ENCODE data around the gene TSNAX. TPM values are rescaled to one million over a fixed set of nuclear protein-coding genes. Genes with fewer than 3 reads are reported as not detected.

The TSNAX gene
- total and polyA plus RNA-seq, 5 donors: 16.6 to 39.9 (median 33.6) TPM

- ATAC-seq: peak; percentile 40 to 72
- intact Hi-C loops (cut with DNase I): loop anchor here in 2 of 4 donors (5.0 kb wide), 2 partner anchors 241 to 251 kb away; no protein-coding TSS in a partner anchor
- Histone ChIP-seq H3K27me3 (ENCODE audit: control insufficient read depth, insufficient read depth) (no peaks in the 10 kb centered on the region), H3K9me3 (ENCODE audit: control insufficient read depth, low read length) (no peaks in the 10 kb centered on the region), H3K4me1 (ENCODE audit: control insufficient read depth, insufficient read depth, low read length) (peaks cover 2% of the 10 kb centered on the region), H3K4me3 (ENCODE audit: low read length) (peak overlapping the region; percentile 83), H3K27ac (ENCODE audit: low read length) (no peak overlapping the region)
- 32% methylated on average over 8 of the region's 8 CpGs for WGBS
- peak in 2 of 3 donors; percentile 17 to 42 for DNase-seq
Observed at GRCh38 chr1:231603598-231604275, 75.3 kb downstream of the TSNAX start.

GRCh38 chr1:231604276-231604621, 75.8 kb downstream of the TSNAX start:
- intact Hi-C loops (cut with DNase I): loop anchor here in 2 of 4 donors (5.0 kb wide), 2 partner anchors 242 to 252 kb away; no protein-coding TSS in a partner anchor
- Histone ChIP-seq H3K4me1 (ENCODE audit: control insufficient read depth, insufficient read depth, low read length) (peaks cover 2% of the 10 kb centered on the region), H3K9me3 (ENCODE audit: control insufficient read depth, low read length) (no peaks in the 10 kb centered on the region), H3K27ac (ENCODE audit: low read length) (no peak overlapping the region), H3K4me3 (ENCODE audit: low read length) (no peak overlapping the region), H3K27me3 (ENCODE audit: control insufficient read depth, insufficient read depth) (no peaks in the 10 kb centered on the region)
- 63% methylated on average over 2 of the region's 2 CpGs for WGBS
- DNase-seq (no peak), ATAC-seq (no peak)

GRCh38 chr1:231605149-231606100, 77.0 kb downstream of the TSNAX start:
- Histone ChIP-seq H3K27ac (ENCODE audit: low read length) (no peak overlapping the region), H3K4me3 (ENCODE audit: low read length) (no peak overlapping the region), H3K4me1 (ENCODE audit: control insufficient read depth, insufficient read depth, low read length) (peaks cover 2% of the 10 kb centered on the region), H3K9me3 (ENCODE audit: control insufficient read depth, low read length) (no peaks in the 10 kb centered on the region), H3K27me3 (ENCODE audit: control insufficient read depth, insufficient read depth) (no peaks in the 10 kb centered on the region)
- intact Hi-C loops (cut with DNase I): loop anchor here in 1 of 4 donors (5.0 kb wide), 1 partner anchor 248 kb away; no protein-coding TSS in a partner anchor
- ATAC-seq (no peak), DNase-seq (no peak)
- WGBS: 61% methylated on average over 8 of the region's 8 CpGs

- Histone ChIP-seq H3K27ac (ENCODE audit: low read length) (no peak overlapping the region), H3K4me3 (ENCODE audit: low read length) (no peak overlapping the region), H3K27me3 (ENCODE audit: control insufficient read depth, insufficient read depth) (no peaks in the 10 kb centered on the region), H3K4me1 (ENCODE audit: control insufficient read depth, insufficient read depth, low read length) (peaks cover 1% of the 10 kb centered on the region), H3K9me3 (ENCODE audit: control insufficient read depth, low read length) (no peaks in the 10 kb centered on the region)
- DNase-seq (no peak), ATAC-seq (no peak)
- intact Hi-C loops (cut with DNase I): loop anchor here in 1 of 4 donors (5.0 kb wide), 1 partner anchor 249 kb away; no protein-coding TSS in a partner anchor
- WGBS: 73% methylated on average over 4 of the region's 4 CpGs
Observed at GRCh38 chr1:231606712-231607111, 78.2 kb downstream of the TSNAX start.

GRCh38 chr1:231610388-231610787, 81.9 kb downstream of the TSNAX start:
- Histone ChIP-seq H3K4me3 (ENCODE audit: low read length) (no peak overlapping the region), H3K27me3 (ENCODE audit: control insufficient read depth, insufficient read depth) (no peaks in the 10 kb centered on the region), H3K4me1 (ENCODE audit: control insufficient read depth, insufficient read depth, low read length) (no peaks in the 10 kb centered on the region), H3K27ac (ENCODE audit: low read length) (no peak overlapping the region), H3K9me3 (ENCODE audit: control insufficient read depth, low read length) (no peaks in the 10 kb centered on the region)
- WGBS: 94% methylated on average over 2 of the region's 2 CpGs
- intact Hi-C loops (cut with DNase I): no loop called here
- ATAC-seq (no peak), DNase-seq (no peak)

- WGBS: 80% methylated on average over 5 of the region's 5 CpGs
- Histone ChIP-seq H3K4me1 (ENCODE audit: control insufficient read depth, insufficient read depth, low read length) (no peaks in the 10 kb centered on the region), H3K9me3 (ENCODE audit: control insufficient read depth, low read length) (no peaks in the 10 kb centered on the region), H3K27ac (ENCODE audit: low read length) (no peak overlapping the region), H3K4me3 (ENCODE audit: low read length) (no peak overlapping the region), H3K27me3 (ENCODE audit: control insufficient read depth, insufficient read depth) (no peaks in the 10 kb centered on the region)
- intact Hi-C loops (cut with DNase I): no loop called here
- ATAC-seq: no peak
- no peak for DNase-seq
Observed at GRCh38 chr1:231611111-231611510, 82.6 kb downstream of the TSNAX start.

- Histone ChIP-seq H3K4me3 (ENCODE audit: low read length) (no peak overlapping the region), H3K4me1 (ENCODE audit: control insufficient read depth, insufficient read depth, low read length) (no peaks in the 10 kb centered on the region), H3K27ac (ENCODE audit: low read length) (no peak overlapping the region), H3K9me3 (ENCODE audit: control insufficient read depth, low read length) (no peaks in the 10 kb centered on the region), H3K27me3 (ENCODE audit: control insufficient read depth, insufficient read depth) (no peaks in the 10 kb centered on the region)
- intact Hi-C loops (cut with DNase I): no loop called here
- no peak for DNase-seq
- WGBS: 86% methylated on average over 5 of the region's 5 CpGs
- no peak for ATAC-seq
Observed at GRCh38 chr1:231611851-231612250, 83.4 kb downstream of the TSNAX start.

- Histone ChIP-seq H3K27me3 (ENCODE audit: control insufficient read depth, insufficient read depth) (no peaks in the 10 kb centered on the region), H3K4me3 (ENCODE audit: low read length) (no peak overlapping the region), H3K27ac (ENCODE audit: low read length) (no peak overlapping the region), H3K4me1 (ENCODE audit: control insufficient read depth, insufficient read depth, low read length) (no peaks in the 10 kb centered on the region), H3K9me3 (ENCODE audit: control insufficient read depth, low read length) (no peaks in the 10 kb centered on the region)
- ATAC-seq (peak; percentile 50 to 58), DNase-seq (peak in 1 of 3 donors; percentile 69)
- intact Hi-C loops (cut with DNase I): no loop called here
- WGBS: 75% methylated on average over 10 of the region's 10 CpGs
Observed at GRCh38 chr1:231612393-231613089, 84.1 kb downstream of the TSNAX start.

GRCh38 chr1:231613419-231614349, 85.2 kb downstream of the TSNAX start:
- no peak for ATAC-seq
- intact Hi-C loops (cut with DNase I): no loop called here
- no peaks in the 10 kb centered on the region for H3K4me1 ChIP-seq (ENCODE audit: control insufficient read depth, insufficient read depth, low read length)
- H3K4me3 ChIP-seq (ENCODE audit: low read length): no peak overlapping the region
- H3K27me3 ChIP-seq (ENCODE audit: control insufficient read depth, insufficient read depth): no peaks in the 10 kb centered on the region
- 57% methylated on average over 7 of the region's 7 CpGs for WGBS
- no peak overlapping the region for H3K27ac ChIP-seq (ENCODE audit: low read length)
- H3K9me3 ChIP-seq (ENCODE audit: control insufficient read depth, low read length): no peaks in the 10 kb centered on the region
- no peak for DNase-seq

All from right cardiac atrium (tissue), 5 donors.